HL-60 (cell line): ENCODE data around the gene DYNLT2.

Experiments used
- CTCF ChIP-seq: IDR thresholded peaks from one replicate; pipeline ENCODE4 v1.5.1; 2011; ENCODE audit warnings: low read length, control low read depth, inconsistent platforms; ENCODE audit not compliant: insufficient read depth
- GABPA ChIP-seq: IDR thresholded peaks from 2 replicates; pipeline ENCODE4 v1.6.1; 2012; ENCODE audit warnings: low read depth
- POLR2AphosphoS5 ChIP-seq: IDR thresholded peaks from 2 replicates; pipeline ENCODE4 v1.6.1; 2012; ENCODE audit warnings: low read depth
- REST ChIP-seq: IDR thresholded peaks from 2 replicates; pipeline ENCODE4 v1.6.1; 2012; ENCODE audit warnings: low read depth; ENCODE audit not compliant: insufficient replicate concordance
- SPI1 ChIP-seq: IDR thresholded peaks from 2 replicates; pipeline ENCODE4 v1.6.1; 2012; ENCODE audit warnings: low read depth, mild to moderate bottlenecking, borderline replicate concordance

GRCh38 chr6:169789146-169789943 lies 38.0 kb upstream of the DYNLT2 start:
- TF ChIP-seq CTCF, result no peak
- no peak for TF ChIP-seq POLR2AphosphoS5
- TF ChIP-seq REST, result no peak
- TF ChIP-seq SPI1, result no peak
- TF ChIP-seq GABPA, result no peak
